NCI-H524 treated with DMSO at 0.1 percent for 48 hours (cell line): Measurements from ENCODE around the gene PLEKHG3.
"Not testable (repeated sequence)": the region's sequence is repeated elsewhere in the genome, so short reads cannot be mapped to it uniquely, and the experiment has no call there.

Source experiments
- DNase-seq: peaks from one replicate; lab custom pipeline; 2025; lab: John Stamatoyannopoulos, UW

The PLEKHG3 gene

GRCh38 chr14:64688031-64688430 lies 16.2 kb upstream of the PLEKHG3 start:
- DNase-seq, result no peak

- DNase-seq, result no peak
Measured at GRCh38 chr14:64688811-64689281, 15.4 kb upstream of the PLEKHG3 start.

DNA sequence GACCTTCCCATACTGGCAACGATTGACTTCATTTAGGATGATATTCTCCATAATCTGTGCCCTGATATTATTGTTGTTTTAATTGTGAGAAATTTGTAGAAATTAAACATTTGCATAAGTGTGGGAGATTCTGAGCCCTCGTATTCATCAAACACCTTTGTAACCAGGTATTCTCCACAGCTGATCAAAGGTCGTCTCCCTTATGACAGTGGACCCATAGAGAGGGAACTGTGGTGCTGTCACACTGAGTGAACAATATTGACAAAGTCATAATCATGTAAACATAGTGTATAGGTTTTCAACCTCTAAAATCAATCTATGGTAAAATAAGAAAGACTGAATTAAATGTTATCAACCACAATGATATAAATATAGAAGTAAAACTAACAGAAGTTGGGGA lies 14.9 kb upstream of the PLEKHG3 start:
- no peak for DNase-seq

DNA sequence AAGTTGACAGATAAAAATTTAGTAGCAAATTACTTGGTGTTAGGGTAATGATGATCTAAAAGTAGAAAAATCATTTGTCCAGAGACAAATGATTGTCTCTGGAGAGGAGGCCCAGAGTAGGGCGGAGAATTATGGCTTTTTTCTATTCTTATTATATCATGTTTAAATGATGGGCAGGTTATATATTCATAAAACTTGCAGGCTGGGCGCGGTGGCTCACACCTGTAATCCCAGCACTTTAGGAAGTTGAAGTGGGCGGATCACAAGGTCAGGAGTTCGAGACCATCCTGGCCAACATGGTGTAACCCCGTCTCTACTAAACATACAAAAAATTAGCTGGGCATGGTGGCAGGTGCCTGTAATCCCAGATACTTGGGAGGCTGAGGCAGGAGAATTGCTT lies 13.6 kb upstream of the PLEKHG3 start:
- not testable (repeated sequence) for DNase-seq

DNA sequence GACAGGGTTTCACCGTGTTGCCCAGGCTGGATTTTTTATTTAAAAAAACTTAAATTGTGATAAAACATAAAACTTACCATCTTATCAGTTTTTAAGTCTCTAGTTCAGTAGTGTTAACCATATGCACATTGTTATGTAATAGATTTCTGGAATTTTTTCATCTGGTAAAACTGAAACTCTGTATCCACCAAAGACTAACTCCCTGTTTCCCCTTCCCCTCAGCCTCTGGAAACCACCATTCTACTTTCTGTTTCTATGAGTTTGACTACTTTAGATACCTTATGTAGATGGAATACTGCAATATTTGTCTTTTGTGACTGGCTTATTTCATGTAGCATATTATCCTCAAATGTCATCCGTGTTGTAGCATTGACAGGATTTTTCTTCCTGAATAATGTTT lies 12.8 kb upstream of the PLEKHG3 start:
- no peak for DNase-seq

- no peak for DNase-seq
Measured at GRCh38 chr14:64692189-64692985, 11.8 kb upstream of the PLEKHG3 start.

GRCh38 chr14:64692986-64693809 lies 11.0 kb upstream of the PLEKHG3 start:
- DNase-seq, result no peak

DNA sequence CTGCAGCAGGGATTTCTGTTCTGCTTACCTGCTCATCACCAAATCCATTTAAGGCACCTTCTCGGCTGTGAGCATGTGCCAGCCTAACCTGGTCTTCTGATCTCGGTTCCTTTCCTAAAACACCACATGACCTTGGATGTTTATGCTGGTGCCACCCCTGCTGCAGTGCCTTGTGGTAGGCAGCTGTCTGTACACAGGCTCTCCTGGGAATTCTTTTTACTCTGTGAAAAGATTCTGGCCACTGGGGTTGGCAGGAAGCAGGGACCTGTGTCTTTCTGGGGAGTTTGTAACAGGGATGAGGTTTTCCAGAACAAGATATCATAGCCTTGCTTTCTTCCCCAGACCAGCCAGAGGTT lies 10.4 kb upstream of the PLEKHG3 start:
- DNase-seq, result no peak

DNA sequence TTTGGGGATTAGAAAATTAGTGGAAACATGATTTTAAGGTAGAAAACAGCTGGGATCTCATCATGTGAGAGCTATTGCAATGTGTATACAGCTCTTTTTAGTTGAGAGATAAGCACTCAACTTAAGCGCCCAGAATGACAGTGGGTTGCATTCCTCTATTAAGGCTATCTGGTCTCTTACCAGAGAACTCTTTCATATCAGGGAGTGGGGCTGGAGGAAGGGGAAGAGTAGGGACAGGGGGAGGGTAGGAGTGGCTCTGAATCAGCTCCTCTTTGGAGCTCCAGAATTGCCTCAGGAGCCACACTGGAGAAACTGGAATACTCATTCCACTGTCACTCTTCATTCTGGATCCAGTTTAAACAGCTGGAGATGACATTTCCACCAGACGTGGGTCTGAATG lies 9.2 kb upstream of the PLEKHG3 start:
- no peak for DNase-seq

GRCh38 chr14:64696355-64696857 lies 7.8 kb upstream of the PLEKHG3 start:
- no peak for DNase-seq

GRCh38 chr14:64698903-64699302 lies 5.3 kb upstream of the PLEKHG3 start:
- no peak for DNase-seq

GRCh38 chr14:64700290-64700689 lies 3.9 kb upstream of the PLEKHG3 start:
- DNase-seq, result no peak

DNA sequence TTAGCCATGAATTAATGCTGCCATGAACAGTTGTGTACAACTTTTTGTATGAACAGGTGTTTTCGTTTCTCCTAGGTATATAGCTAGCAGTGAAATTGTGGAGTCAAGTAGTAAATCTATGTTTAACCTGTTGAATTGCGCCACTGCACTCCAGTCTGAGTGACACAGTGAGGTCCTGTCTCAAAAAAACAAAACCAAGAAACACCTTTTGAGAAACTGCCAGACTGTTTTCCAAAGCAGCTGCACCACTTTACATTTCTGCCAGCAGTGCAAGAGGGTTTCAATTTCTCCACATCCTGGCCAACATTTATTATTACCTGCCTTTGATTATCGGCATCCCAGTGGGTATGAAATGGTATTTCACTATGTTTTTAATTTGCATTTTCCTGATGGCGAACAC lies 3.3 kb upstream of the PLEKHG3 start:
- no peak for DNase-seq

GRCh38 chr14:64701660-64702059 lies 2.6 kb upstream of the PLEKHG3 start:
- DNase-seq, result no peak

- DNase-seq, result no peak
Measured at GRCh38 chr14:64702493-64703394, 1.5 kb upstream of the PLEKHG3 start.

DNA sequence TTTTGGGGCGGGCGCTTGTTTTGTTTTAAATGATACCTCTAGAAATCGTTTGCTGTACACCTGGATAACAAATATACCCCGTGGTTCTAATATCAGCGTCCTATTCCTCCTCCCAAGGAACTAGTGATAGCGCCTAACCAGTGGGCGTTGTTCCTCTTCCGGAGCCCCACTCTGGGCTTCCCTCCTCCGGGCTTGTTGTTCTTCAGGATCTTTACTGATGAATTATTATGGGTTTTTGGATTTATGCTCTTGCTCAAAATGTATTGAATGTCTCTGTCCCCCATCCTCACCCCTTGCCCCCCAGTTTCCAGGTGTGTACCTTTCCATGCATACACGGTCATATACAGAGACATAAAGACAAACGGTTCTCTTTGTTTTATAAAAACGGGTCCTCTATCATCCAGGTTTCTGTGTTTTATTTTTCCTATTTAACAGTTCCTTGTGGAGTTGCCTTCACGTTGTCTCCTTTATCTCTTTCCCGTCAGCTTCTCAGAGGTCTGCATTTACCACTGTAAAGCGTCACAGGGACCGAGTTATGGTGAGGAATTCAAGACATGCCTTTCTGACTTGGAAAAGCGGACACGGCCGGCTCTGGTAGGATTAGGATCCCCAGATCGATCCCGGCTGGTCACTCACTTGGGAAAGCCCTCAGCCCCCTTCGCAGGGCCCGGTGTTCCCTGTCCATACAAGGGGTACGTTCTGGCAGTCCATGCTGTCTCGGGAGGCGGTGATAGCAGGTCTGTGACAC lies 655 bp upstream of the PLEKHG3 start:
- DNase-seq, result no peak

- no peak for DNase-seq
Measured at GRCh38 chr14:64704743-64705380, 638 bp downstream of the PLEKHG3 start.

DNA sequence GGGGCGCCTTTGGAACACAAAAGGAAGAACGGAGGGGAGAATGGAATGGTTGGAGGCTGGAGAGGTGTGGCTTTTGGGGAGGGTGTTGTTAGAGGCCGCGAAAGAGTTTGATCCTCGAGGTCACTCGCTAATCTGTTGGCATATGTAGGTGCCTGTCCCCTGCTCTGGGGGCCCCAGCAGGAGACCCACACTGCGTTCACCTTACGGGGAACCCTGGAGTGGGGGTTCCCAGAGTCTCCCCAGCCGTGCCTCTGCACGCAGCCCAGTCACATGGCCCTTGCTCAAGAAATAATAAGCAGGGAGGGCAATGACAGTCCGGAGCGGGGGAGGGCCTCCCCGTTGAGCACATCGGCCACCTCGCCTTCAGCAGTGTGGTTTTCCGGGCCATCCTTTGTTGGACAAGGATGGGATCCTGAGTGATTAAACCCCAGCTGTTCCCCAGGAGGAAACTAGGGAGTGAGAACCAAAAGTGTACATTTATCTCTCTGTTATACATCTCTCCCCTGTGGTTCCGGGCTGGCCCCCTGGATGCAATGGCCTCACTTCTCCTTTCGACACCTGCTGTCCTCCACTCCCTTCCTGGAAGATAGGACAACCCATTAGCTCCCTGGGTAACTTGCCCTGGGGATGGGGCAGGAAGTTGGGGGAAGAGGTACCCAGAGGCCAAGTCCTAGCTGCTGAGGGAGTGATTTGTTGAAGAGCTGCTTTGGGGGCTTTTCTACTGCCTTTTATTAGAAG lies 1.3 kb downstream of the PLEKHG3 start:
- no peak for DNase-seq

DNA sequence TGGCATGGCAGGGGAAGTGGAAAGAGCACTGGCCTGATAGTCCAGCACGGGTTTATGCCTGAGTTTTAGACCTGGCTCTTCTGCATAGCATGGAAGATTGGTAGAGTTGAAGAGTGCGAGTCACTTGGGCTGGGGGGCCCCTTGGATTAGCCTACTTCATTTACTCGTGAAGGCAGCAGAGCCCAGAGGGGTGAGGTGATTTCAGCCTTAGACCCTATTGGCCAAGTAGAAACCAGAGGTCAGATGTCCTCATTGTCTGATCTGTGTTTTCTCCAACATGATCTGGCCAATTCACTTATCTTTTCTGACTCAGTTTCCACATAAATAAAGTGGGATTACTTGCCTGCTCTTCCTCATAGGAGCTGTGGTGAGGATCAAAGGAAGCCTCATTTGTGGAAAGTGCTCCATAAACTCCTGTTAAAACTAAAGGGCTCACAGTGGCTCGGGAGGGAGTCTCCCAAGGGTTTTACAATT lies 1.9 kb downstream of the PLEKHG3 start:
- no peak for DNase-seq

DNA sequence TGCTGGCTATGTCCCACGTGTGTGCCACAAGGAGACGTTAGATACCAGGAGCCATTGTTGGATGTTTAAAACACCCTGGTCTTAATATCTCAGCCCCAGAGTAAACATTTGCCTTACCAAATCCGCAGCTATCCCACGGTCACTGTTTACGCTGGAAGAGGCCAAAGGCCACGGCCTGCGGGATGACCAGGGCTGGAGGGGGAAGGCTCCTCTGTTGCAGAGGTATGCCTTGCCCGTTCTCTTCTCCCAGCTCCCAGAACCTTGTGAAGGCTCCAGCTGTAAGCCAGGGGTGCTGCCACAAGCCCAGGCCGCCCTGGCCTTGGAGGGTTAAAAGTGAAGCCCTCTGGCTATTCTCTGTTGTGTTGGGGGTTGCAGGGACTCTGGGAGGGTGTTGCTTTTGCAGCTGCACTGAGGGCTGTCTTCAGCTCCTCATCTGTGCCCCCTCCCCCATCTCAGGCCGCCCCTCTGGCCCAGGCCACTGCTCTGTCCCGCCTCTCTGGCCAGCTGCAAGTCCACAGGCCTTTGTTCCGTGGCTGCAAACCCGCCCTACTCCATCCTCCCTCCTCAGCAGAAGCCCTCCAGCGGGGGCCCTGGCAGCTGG lies 2.5 kb downstream of the PLEKHG3 start:
- DNase-seq, result no peak
